Epithelial cell of prostate (primary cell): ENCODE data around the gene LST1.
A peak's percentile ranks its signal among the peaks of the same experiment; 100 is the strongest.

Experiments used
- DNase-seq: peaks from one replicate; pipeline ENCODE4 v3.0.0-alpha.2; 2011; ENCODE audit warnings: low read depth, low spot score
- H3K27ac ChIP-seq: fragments of 450-650 bp; 2 replicates; pipeline ENCODE4 v1.5.1; 2017; ENCODE audit warnings: mild to moderate bottlenecking

LST1 gene

GRCh38 chr6:31614684-31615578, 28.9 kb downstream of the LST1 start, which contains the start of gene AIF1:
Gene AIF1 (plus strand): TSS chr6:31615234. CDS start chr6:31615330, 96 bp downstream.
- no peak within 1 kb of the TSS for H3K27ac ChIP-seq
- no peak for DNase-seq

GRCh38 chr6:31615748-31616147, 29.7 kb downstream of the LST1 start:
- H3K27ac ChIP-seq: no peak overlapping the region
- DNase-seq: no peak

- H3K27ac ChIP-seq: no peak overlapping the region
- DNase-seq: no peak
Observed at GRCh38 chr6:31617010-31617409, 30.9 kb downstream of the LST1 start.

GRCh38 chr6:31619805-31620585, 33.9 kb downstream of the LST1 start:
- H3K27ac ChIP-seq: peak overlapping the region; percentile 91
- peak; percentile 93 for DNase-seq

- DNase-seq: no peak
- peak within 1 kb of the TSS; percentile 91 for H3K27ac ChIP-seq
Observed at GRCh38 chr6:31620586-31621319, 34.7 kb downstream of the LST1 start, which contains the start of gene PRRC2A. Gene PRRC2A (plus strand): TSS chr6:31620715. CDS start chr6:31622790, 2,075 bp downstream.

- peak overlapping the region; percentile 91 for H3K27ac ChIP-seq
- no peak for DNase-seq
Observed at GRCh38 chr6:31621320-31621939, 35.4 kb downstream of the LST1 start.

- no peak for DNase-seq
- H3K27ac ChIP-seq: peak overlapping the region; percentile 91
Observed at GRCh38 chr6:31621991-31622390, 35.9 kb downstream of the LST1 start.

- no peak for DNase-seq
- peak overlapping the region; percentile 91 for H3K27ac ChIP-seq
Observed at GRCh38 chr6:31622684-31623091, 36.6 kb downstream of the LST1 start.

GRCh38 chr6:31624070-31624469, 38.0 kb downstream of the LST1 start:
- DNase-seq: no peak
- no peak overlapping the region for H3K27ac ChIP-seq

GRCh38 chr6:31626952-31627351, 40.9 kb downstream of the LST1 start:
- DNase-seq: no peak
- no peak overlapping the region for H3K27ac ChIP-seq

- no peak for DNase-seq
- H3K27ac ChIP-seq: no peak overlapping the region
Observed at GRCh38 chr6:31627690-31628287, 41.7 kb downstream of the LST1 start.

- no peak for DNase-seq
- H3K27ac ChIP-seq: no peak overlapping the region
Observed at GRCh38 chr6:31629014-31629413, 42.9 kb downstream of the LST1 start.

- DNase-seq: no peak
- no peak overlapping the region for H3K27ac ChIP-seq
Observed at GRCh38 chr6:31630177-31630934, 44.3 kb downstream of the LST1 start.

GRCh38 chr6:31631209-31631608, 45.1 kb downstream of the LST1 start:
- H3K27ac ChIP-seq: no peak overlapping the region
- no peak for DNase-seq

GRCh38 chr6:31631681-31632278, 45.7 kb downstream of the LST1 start:
- H3K27ac ChIP-seq: no peak overlapping the region
- DNase-seq: no peak

GRCh38 chr6:31632279-31632946, 46.3 kb downstream of the LST1 start:
- H3K27ac ChIP-seq: no peak overlapping the region
- no peak for DNase-seq

- no peak overlapping the region for H3K27ac ChIP-seq
- DNase-seq: no peak
Observed at GRCh38 chr6:31633447-31633846, 47.4 kb downstream of the LST1 start.

GRCh38 chr6:31634131-31634530, 48.1 kb downstream of the LST1 start:
- no peak overlapping the region for H3K27ac ChIP-seq
- no peak for DNase-seq
